Stimulated activated CD8-positive, alpha-beta memory T cell treated with anti-CD3 and anti-CD28 coated beads, Interleukin-2, amount 100 ng/mL, for 48 hours (primary cell): ENCODE data around the gene TUT1.
A peak's percentile ranks its signal among the peaks of the same experiment; 100 is the strongest.

Experiments
- DNase-seq, 2 donors: peaks; one replicate each; pipeline ENCODE4 v3.0.0-alpha.2; 2020; ENCODE audit warnings: low read depth in 2 of 2

The TUT1 gene

GRCh38 chr11:62542111-62542745, 49.1 kb downstream of the TUT1 start:
- no peak for DNase-seq

- no peak for DNase-seq
These were observed 50.3 kb downstream of the TUT1 start for GRCh38 chr11:62540804-62541701.

- DNase-seq, result peak in 1 of 2 donors; percentile 57
These were observed 51.9 kb downstream of the TUT1 start for GRCh38 chr11:62539238-62539925.

- no peak for DNase-seq
These were observed 52.7 kb downstream of the TUT1 start for GRCh38 chr11:62538470-62539237.

- no peak for DNase-seq
These were observed 54.9 kb downstream of the TUT1 start for GRCh38 chr11:62536301-62536957.

- no peak for DNase-seq
These were observed 55.5 kb downstream of the TUT1 start for GRCh38 chr11:62535802-62536201.

- no peak for DNase-seq
These were observed 56.4 kb downstream of the TUT1 start for GRCh38 chr11:62534779-62535545.

GRCh38 chr11:62532096-62532495, 59.2 kb downstream of the TUT1 start:
- no peak for DNase-seq
